Astrocyte (in vitro differentiated cells and primary cell): Measurements from ENCODE around the gene NAALADL2.

Experiments used
- EZH2 ChIP-seq: IDR thresholded peaks from 2 replicates; pipeline ENCODE4 v1.6.1; 2012; ENCODE audit warnings: mild to moderate bottlenecking, low read length, inconsistent platforms; ENCODE audit not compliant: insufficient read depth
- TF ChIP-seq, protein P1 (sequence below): IDR thresholded peaks from 2 replicates; pipeline ENCODE4 v1.5.1; 2011; ENCODE audit warnings: low read depth, mild to moderate bottlenecking, inconsistent platforms, low read length, moderate library complexity; ENCODE audit not compliant: insufficient read depth

GRCh38 chr3:175729466-175729865 is 870.3 kb downstream of the NAALADL2 start:
- TF ChIP-seq, protein P1, sequence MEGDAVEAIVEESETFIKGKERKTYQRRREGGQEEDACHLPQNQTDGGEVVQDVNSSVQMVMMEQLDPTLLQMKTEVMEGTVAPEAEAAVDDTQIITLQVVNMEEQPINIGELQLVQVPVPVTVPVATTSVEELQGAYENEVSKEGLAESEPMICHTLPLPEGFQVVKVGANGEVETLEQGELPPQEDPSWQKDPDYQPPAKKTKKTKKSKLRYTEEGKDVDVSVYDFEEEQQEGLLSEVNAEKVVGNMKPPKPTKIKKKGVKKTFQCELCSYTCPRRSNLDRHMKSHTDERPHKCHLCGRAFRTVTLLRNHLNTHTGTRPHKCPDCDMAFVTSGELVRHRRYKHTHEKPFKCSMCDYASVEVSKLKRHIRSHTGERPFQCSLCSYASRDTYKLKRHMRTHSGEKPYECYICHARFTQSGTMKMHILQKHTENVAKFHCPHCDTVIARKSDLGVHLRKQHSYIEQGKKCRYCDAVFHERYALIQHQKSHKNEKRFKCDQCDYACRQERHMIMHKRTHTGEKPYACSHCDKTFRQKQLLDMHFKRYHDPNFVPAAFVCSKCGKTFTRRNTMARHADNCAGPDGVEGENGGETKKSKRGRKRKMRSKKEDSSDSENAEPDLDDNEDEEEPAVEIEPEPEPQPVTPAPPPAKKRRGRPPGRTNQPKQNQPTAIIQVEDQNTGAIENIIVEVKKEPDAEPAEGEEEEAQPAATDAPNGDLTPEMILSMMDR, result no peak
- no peak for TF ChIP-seq EZH2
